NB4 (cell line): ENCODE results near the gene HPN.

Experiments used
- DNase-seq: peaks from one replicate; pipeline ENCODE4 v3.0.0; 2010; ENCODE audit warnings: low read depth
- H3K4me3 ChIP-seq: one replicate; pipeline ENCODE4 v1.5.1; 2011; ENCODE audit warnings: mild to moderate bottlenecking, low read depth, low read length, moderate library complexity
- MYC ChIP-seq: IDR thresholded peaks from 2 replicates; pipeline ENCODE4 v1.6.1; 2011; ENCODE audit warnings: low read depth, low read length
- POLR2A ChIP-seq: IDR thresholded peaks from 2 replicates; pipeline ENCODE4 v1.6.1; 2011; ENCODE audit warnings: mild to moderate bottlenecking; ENCODE audit not compliant: insufficient read length; ENCODE audit errors: extremely low read depth
- TF ChIP-seq, protein P1 (sequence below): IDR thresholded peaks from 2 replicates; pipeline ENCODE4 v1.6.1; 2011; ENCODE audit warnings: low read depth, low read length
- TF ChIP-seq, protein P2 (sequence below): IDR thresholded peaks from one replicate; pipeline ENCODE4 v1.5.1; 2012; ENCODE audit warnings: low read depth, low read length

The HPN gene

DNA sequence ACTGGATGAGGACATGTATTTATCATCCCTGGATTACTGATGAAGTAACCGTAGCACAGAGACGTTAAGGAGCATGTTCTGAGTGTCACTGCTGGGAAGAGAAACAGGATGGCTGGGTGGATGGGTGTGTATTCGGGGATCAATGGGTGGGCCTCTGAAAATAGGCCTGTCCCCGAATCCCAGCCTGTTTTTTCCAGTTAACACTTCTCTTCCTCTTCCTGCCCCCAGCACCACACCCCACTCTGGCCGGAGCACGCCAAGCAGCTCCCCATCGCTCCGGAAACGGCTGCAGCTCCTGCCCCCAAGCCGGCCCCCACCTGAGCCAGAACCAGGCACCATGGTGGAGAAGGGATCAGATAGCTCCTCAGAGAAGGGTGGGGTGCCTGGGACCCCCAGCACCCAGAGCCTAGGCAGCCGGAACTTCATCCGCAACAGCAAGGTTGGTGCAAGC lies 32.6 kb upstream of the HPN start:
- H3K4me3 ChIP-seq: no peak overlapping the region
- DNase-seq: no peak
- TF ChIP-seq, protein P1, sequence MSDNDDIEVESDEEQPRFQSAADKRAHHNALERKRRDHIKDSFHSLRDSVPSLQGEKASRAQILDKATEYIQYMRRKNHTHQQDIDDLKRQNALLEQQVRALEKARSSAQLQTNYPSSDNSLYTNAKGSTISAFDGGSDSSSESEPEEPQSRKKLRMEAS: no peak
- TF ChIP-seq, protein P2, sequence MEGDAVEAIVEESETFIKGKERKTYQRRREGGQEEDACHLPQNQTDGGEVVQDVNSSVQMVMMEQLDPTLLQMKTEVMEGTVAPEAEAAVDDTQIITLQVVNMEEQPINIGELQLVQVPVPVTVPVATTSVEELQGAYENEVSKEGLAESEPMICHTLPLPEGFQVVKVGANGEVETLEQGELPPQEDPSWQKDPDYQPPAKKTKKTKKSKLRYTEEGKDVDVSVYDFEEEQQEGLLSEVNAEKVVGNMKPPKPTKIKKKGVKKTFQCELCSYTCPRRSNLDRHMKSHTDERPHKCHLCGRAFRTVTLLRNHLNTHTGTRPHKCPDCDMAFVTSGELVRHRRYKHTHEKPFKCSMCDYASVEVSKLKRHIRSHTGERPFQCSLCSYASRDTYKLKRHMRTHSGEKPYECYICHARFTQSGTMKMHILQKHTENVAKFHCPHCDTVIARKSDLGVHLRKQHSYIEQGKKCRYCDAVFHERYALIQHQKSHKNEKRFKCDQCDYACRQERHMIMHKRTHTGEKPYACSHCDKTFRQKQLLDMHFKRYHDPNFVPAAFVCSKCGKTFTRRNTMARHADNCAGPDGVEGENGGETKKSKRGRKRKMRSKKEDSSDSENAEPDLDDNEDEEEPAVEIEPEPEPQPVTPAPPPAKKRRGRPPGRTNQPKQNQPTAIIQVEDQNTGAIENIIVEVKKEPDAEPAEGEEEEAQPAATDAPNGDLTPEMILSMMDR: no peak
- no peak for TF ChIP-seq POLR2A
- no peak for TF ChIP-seq MYC

DNA sequence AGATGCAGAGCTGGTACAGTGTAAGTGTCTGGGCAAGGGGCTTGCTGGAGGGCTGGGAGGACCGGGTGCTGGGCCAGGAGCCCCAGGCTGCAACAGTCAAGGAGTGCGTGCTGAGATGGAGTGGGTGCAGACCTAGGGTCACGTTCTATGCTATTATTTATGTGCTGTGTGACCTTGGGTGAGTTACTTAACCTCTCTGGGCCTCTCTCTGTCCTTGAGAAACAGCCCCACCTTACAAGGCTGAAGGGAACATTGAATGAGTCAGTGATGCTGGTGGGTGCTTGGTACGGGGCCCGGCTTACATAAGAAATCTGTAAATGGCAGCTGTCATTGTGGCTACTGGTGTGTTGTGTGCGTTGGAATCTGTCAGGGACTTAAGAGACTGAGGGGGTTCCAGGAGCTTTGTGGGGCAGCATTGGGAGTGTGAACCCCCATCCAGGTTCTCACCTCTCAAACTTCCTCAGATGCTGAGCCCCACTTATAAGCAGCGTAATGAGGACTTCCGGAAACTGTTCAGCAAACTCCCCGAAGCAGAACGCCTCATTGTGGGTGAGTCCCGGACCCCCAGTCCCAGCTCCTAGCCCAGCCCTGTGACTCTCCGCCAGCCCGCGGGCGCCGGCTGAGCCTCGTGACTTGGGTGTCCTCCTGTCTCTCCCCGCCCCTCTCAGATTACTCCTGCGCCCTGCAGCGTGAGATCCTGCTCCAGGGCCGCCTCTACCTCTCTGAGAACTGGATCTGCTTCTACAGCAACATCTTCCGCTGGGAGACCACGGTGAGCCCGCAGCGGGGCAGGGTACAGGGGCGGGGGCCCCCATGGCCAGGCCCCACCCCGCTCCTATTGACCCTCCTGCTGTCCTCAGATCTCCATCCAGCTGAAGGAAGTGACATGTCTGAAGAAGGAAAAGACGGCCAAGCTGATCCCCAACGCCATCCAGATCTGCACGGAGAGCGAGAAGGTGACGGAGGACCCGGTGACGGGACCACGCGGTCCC lies 31.8 kb upstream of the HPN start:
- TF ChIP-seq, protein P1: no peak
- TF ChIP-seq MYC (no peak), POLR2A (no peak)
- TF ChIP-seq, protein P2: no peak
- DNase-seq: no peak
- no peak overlapping the region for H3K4me3 ChIP-seq

DNA sequence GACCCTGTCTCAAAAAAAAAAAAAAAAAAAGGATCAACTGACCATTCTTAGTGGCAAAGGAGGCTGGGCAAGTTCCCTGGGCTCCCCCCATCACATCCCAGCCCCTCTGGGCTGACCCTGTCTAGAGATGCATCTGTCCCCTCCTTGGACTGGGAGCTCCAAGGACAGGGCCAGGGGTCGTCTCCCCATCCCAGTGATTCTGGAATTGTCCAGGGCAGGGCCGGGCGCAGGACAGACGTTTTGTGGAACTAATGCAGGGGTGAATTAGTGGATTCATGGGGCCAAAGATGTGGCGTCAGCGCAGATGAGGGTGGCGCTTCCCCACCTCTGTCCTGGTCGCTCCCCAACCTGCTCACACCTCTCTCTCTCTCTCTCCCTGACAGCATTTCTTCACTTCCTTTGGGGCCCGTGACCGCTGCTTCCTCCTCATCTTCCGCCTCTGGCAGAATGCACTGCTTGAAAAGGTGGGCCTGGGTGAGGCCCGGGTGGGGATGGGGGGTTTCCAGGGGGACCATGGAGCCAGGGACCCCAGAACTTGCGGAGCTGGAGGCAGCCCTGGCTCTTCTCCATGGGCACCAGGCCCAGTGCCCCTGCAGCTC lies 30.3 kb upstream of the HPN start:
- TF ChIP-seq, protein P1: no peak
- TF ChIP-seq, protein P2: no peak
- TF ChIP-seq MYC: no peak
- TF ChIP-seq POLR2A: no peak
- no peak overlapping the region for H3K4me3 ChIP-seq
- DNase-seq: no peak

DNA sequence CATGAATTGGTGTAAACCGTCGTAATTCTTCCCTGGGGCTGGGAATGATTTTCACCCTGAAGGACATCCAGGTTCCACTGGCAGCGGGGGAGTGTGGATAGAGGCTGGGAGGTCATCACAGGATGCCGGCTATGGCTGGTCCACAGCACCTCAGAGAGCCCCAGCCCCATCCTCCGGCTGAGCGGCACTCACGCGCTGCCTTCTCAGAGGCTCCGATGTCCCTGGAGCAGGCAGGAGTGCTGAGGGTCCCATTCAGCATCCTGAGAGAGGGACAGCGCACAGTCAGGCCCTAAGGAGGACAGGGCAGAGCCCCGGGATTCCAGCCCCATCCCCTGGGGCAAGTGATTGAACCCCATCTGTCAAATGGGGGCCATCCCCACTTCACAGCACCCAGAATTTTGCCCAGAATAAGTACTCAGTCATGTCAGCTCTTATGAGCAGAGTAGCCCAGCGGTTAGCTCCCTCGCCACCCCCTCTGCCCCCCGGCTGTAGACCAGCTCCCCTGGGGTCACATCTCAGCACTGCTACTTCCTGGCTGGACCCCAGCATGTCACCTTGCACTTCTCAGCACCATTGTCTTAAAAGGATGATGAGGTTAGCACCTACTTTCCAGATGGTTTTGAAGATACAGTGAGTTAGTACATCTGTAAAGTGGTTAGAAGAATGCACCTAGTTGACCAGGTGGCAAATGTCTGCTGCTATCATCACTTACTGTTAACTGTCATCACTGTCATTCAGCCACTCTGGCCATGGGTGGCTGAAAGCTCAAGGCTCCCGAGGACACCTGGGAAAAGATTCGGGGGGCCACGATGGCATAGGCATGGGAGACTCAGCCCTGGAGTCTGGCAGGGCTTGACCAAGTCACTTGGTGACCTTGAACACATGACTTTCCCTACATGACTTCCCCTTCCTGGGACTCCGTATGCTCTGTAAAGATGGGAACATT lies 29.5 kb upstream of the HPN start:
- TF ChIP-seq, protein P1: no peak
- no peak for TF ChIP-seq POLR2A
- no peak for TF ChIP-seq MYC
- no peak overlapping the region for H3K4me3 ChIP-seq
- DNase-seq: no peak

DNA sequence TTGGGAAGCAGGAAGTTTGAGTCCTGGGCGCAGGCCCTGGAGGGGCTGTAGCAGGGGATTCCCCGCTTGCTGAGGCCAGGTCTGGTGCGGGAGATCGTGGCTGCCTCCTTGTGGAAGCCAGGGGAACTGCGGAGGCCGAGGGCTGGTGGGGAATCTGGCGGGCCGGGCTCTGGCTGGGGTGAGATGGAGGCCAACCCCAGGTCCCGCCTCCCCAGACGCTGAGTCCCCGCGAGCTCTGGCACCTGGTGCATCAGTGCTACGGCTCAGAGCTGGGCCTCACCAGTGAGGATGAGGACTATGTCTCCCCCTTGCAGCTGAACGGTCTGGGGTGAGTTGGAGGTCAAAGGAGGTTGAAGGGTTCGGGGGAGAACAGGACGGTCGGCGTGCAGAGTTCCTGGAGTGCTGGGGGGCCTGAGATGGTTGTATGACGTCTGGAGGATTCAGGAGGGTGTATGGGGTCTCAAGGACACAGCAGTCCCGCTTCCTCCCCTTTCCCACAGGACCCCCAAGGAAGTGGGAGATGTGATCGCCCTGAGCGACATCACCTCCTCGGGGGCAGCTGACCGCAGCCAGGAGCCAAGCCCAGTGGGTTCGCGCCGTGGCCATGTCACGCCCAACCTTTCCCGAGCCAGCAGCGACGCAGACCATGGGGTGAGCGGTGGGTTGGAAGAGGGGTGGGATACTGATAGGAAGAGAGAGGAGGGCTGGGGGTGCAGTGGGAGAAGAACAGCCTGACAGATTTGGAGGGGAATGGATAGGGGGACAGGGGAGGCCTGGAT lies 28.3 kb upstream of the HPN start:
- TF ChIP-seq, protein P2: peak; percentile 63
- TF ChIP-seq, protein P1: no peak
- peak; percentile 51 for DNase-seq
- H3K4me3 ChIP-seq: no peak overlapping the region
